ENCODE results near the gene STK25.

The STK25 gene

DNA sequence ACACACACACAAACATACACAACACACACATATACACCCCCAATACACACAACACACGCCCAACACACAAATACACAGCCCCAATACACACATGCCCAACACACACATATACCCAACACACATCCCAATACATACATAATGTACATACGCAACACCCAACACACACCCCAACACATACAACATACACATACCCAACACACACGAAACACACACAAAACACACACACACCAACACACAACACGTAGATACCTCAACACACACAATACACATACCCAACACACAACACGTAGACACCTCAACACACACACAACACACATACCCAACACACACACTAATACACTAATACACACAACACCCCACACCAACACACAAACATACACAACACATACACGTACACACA is 8.9 kb upstream of the STK25 start:
- DNase-seq (ENCODE audit: low read depth): no peak
- H3K4me3 ChIP-seq (ENCODE audit: low read depth, low read length): no peak overlapping the region
- TF ChIP-seq CTCF (IDR thresholded peaks at IDR 0.05; ENCODE audit: control insufficient read depth, extremely low read depth, insufficient read depth): no peak

- no peak for DNase-seq (ENCODE audit: low read depth)
- H3K4me3 ChIP-seq (ENCODE audit: low read depth, low read length): no peak overlapping the region
- no peak for TF ChIP-seq CTCF (IDR thresholded peaks at IDR 0.05; ENCODE audit: control insufficient read depth, extremely low read depth, insufficient read depth)
Observed at GRCh38 chr2:241516520-241516965, 8.2 kb upstream of the STK25 start.

- H3K4me3 ChIP-seq (ENCODE audit: low read depth, low read length): no peak overlapping the region
- no peak for TF ChIP-seq CTCF (IDR thresholded peaks at IDR 0.05; ENCODE audit: control insufficient read depth, extremely low read depth, insufficient read depth)
- no peak for DNase-seq (ENCODE audit: low read depth)
Observed at GRCh38 chr2:241514986-241515737, 6.8 kb upstream of the STK25 start.

DNA sequence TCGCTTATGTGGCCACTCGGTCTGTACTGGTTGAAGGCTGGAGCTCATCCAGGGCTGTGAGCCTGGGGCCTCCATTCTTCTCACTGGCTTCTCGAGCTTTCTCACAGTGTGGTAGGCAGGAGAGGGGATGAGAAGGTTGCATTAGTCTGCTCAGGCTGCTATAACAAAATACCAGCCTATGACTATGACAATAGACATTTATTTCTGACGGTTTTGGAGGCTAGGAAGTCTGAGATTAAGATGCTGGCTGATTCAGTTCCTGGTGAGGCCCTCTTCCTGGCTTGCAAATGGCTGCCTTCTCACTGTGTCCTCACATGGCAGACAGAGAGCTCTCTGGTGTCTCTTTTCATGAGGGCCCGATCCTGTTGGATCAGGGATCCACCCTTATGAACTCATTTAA is 6.2 kb upstream of the STK25 start:
- DNase-seq (ENCODE audit: low read depth): no peak
- no peak overlapping the region for H3K4me3 ChIP-seq (ENCODE audit: low read depth, low read length)
- no peak for TF ChIP-seq CTCF (IDR thresholded peaks at IDR 0.05; ENCODE audit: control insufficient read depth, extremely low read depth, insufficient read depth)

GRCh38 chr2:241511091-241511741 is 2.8 kb upstream of the STK25 start:
- H3K4me3 ChIP-seq (ENCODE audit: low read depth, low read length): no peak overlapping the region
- TF ChIP-seq CTCF (IDR thresholded peaks at IDR 0.05; ENCODE audit: control insufficient read depth, extremely low read depth, insufficient read depth): no peak
- no peak for DNase-seq (ENCODE audit: low read depth)

DNA sequence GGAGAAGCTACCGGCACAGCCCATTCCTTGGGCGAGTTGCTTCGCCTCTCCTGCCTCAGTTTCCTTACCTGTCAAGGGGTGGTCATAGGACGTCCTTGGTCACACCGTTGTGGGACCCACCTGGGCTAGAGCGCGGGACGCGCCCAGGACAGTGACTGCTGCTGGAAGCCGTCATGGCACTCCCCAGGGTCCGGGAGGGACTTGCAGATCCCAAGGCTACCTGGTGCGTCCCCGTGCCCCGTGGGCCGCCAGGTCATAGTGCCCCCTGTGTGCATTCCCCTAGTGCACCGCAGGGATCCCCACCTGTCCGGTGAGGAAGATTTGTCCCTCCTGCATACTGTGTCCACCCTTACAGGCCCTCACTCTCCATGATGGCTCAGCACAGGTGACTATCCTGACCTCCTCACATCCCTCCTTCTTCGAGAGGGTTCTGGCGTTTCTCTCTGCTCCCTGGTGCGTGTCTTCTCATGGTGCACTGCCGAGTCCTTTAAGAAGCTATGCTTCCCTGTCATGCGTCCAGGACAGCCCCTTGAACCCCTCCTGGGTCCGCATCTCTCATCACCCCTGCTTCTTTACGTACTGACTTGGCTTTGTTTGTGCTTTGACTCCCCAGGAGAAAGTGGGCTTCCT is 886 bp upstream of the STK25 start:
- peak overlapping the region; percentile 62 for H3K4me3 ChIP-seq (ENCODE audit: low read depth, low read length)
- no peak for TF ChIP-seq CTCF (IDR thresholded peaks at IDR 0.05; ENCODE audit: control insufficient read depth, extremely low read depth, insufficient read depth)
- no peak for DNase-seq (ENCODE audit: low read depth)

All from LNCaP clone FGC (cell line).